Keratinocyte (primary cell): Measurements from ENCODE around the gene MFSD11. TPM values are rescaled to one million over a fixed set of nuclear protein-coding genes. Genes with fewer than 3 reads are reported as not detected.

ENCODE experiments used
- DNase-seq: peaks from one replicate; pipeline ENCODE4 v3.0.0-alpha.2; 2011; ENCODE audit warnings: low read depth, missing footprints, low spot score
- FAIRE-seq: peaks from 2 replicates; lab custom pipeline; 2011; peaks lifted over from hg19 to GRCh38; lab: Jason Lieb, UNC
- H2AFZ ChIP-seq: 2 replicates; pipeline ENCODE4 v1.6.0; 2012; ENCODE audit warnings: low read length, control low read depth, inconsistent platforms; ENCODE audit not compliant: control insufficient read depth
- H3K27ac ChIP-seq: 2 replicates; pipeline ENCODE4 v1.5.1; 2011; ENCODE audit warnings: low read length; ENCODE audit not compliant: control insufficient read depth, insufficient read depth
- H3K27me3 ChIP-seq: 3 replicates; pipeline ENCODE4 v1.6.0; 2011; ENCODE audit warnings: low read length; ENCODE audit not compliant: control insufficient read depth, insufficient read depth; ENCODE audit errors: extremely low read depth
- H3K36me3 ChIP-seq, 2 experiments: 2 replicates in 1 of 2; 3 replicates in 1 of 2; pipeline ENCODE4 v1.5.1; 2011; ENCODE audit warnings: low read length in 2 of 2, mild to moderate bottlenecking in 1 of 2; ENCODE audit not compliant: control insufficient read depth in 2 of 2, insufficient read depth in 2 of 2; ENCODE audit errors: extremely low read depth in 1 of 2
- H3K4me1 ChIP-seq: 3 replicates; pipeline ENCODE4 v1.5.1; 2011; ENCODE audit warnings: low read length; ENCODE audit not compliant: control insufficient read depth, insufficient read depth; ENCODE audit errors: extremely low read depth
- H3K4me2 ChIP-seq: 3 replicates; pipeline ENCODE4 v1.6.0; 2011; ENCODE audit warnings: low read depth, low read length; ENCODE audit not compliant: control insufficient read depth, insufficient read depth; ENCODE audit errors: extremely low read depth
- H3K4me3 ChIP-seq, 3 experiments: fragments of 200-600 bp in 1 of 3; sonication (generic) in 1 of 3; 2 replicates in 2 of 3; 3 replicates in 1 of 3; pipeline ENCODE4 v1.5.1; 2011 to 2016; ENCODE audit warnings: low read length in 3 of 3, mild to moderate bottlenecking in 3 of 3, control low read depth in 2 of 3, inconsistent platforms in 1 of 3, low read depth in 1 of 3, mixed read lengths in 1 of 3, mixed run types in 1 of 3, moderate library complexity in 1 of 3; ENCODE audit not compliant: control insufficient read depth in 2 of 3, insufficient read depth in 2 of 3; ENCODE audit errors: extremely low read depth in 1 of 3
- H3K79me2 ChIP-seq: 2 replicates; pipeline ENCODE4 v1.6.0; 2012; ENCODE audit warnings: low read length; ENCODE audit not compliant: control insufficient read depth, insufficient read depth
- H3K9ac ChIP-seq: 3 replicates; pipeline ENCODE4 v1.6.0; 2011; ENCODE audit warnings: low read length; ENCODE audit not compliant: control insufficient read depth, insufficient read depth; ENCODE audit errors: extremely low read depth
- H3K9me1 ChIP-seq: 3 replicates; pipeline ENCODE4 v1.6.0; 2011; ENCODE audit warnings: low read length; ENCODE audit not compliant: control insufficient read depth, insufficient read depth; ENCODE audit errors: extremely low read depth
- H3K9me3 ChIP-seq: 2 replicates; pipeline ENCODE4 v1.5.1; 2012; ENCODE audit warnings: low read depth, low read length; ENCODE audit not compliant: control insufficient read depth
- H4K20me1 ChIP-seq: 3 replicates; pipeline ENCODE4 v1.6.0; 2011; ENCODE audit warnings: low read length; ENCODE audit not compliant: control insufficient read depth, insufficient read depth; ENCODE audit errors: extremely low read depth
- EZH2 ChIP-seq: IDR thresholded peaks from one replicate; pipeline ENCODE4 v1.6.1; 2012; ENCODE audit warnings: inconsistent platforms, mild to moderate bottlenecking, low read length, moderate library complexity
- dilution Hi-C: fragments of 300-500 bp; cut with MboI; formaldehyde crosslinking; loops from one replicate; pipeline ENCODE4 v1.7.0; 2020; ENCODE audit warnings: low sequenced_read_pairs; ENCODE audit not compliant: extremely low pct_ligation_motif_present
- polyA plus RNA-seq, 5 experiments: library from polyadenylated mRNA; depleted of rRNA in 3 of 5; stranded (reverse) in 3 of 5; stranded (forward) in 1 of 5; unstranded in 1 of 5; fragments of >200 nt; gene quantifications; 1 replicate in 1 of 5; 2 replicates in 3 of 5; 3 replicates in 1 of 5; pipeline versions ENCODE4 v1.2.1 to v1.2.3, GENCODE V29; 2011 to 2012; ENCODE audit warnings: missing spikeins in 2 of 5, low read depth in 1 of 5, low replicate concordance in 1 of 5
- small RNA-seq, 3 experiments: library from RNA; depleted of rRNA; stranded (forward); fragments of <200 nt; gene quantifications; one replicate each; pipeline ENCODE3, GENCODE V24; 2012; ENCODE audit warnings: low read depth in 3 of 3, low replicate concordance in 1 of 3; ENCODE audit not compliant: insufficient read length in 3 of 3
- TF ChIP-seq, protein P1 (sequence below), 3 experiments: IDR thresholded peaks in 1 of 3; conservative IDR thresholded peaks in 1 of 3; optimal IDR thresholded peaks in 1 of 3; 2 replicates in 2 of 3; 3 replicates in 1 of 3; pipeline versions ENCODE3 to v1.5.1; 2011; ENCODE audit warnings: low read length in 3 of 3, mild to moderate bottlenecking in 3 of 3, moderate library complexity in 2 of 3, control low read depth in 1 of 3, inconsistent platforms in 1 of 3; ENCODE audit not compliant: insufficient read depth in 2 of 3; ENCODE audit errors: extremely low read depth in 1 of 3

MFSD11 gene
- polyA plus RNA-seq, 1 donor (not counting 4 experiments of a cell fraction or from before 2014, with no cell fraction given) = 14.6 TPM

DNA sequence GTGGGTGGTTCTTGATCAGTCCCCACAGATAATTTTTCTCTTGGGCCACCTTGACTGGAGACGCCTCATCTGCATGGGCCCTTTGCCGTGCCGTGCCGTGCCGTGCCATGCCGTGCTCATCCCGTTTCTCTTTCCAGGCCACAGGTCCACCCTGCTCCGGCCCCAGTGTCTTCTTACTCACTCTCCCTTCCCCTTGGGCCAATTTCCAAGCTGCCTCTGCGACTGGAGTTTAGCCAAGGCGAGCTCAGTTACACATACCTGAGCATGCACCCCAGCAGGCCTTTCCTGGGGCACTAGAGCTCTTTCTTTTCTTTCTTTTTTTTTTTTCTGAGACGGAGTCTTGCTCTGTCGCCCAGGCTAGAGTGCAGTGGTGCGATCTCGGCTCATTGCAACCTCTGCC is 89.8 kb downstream of the MFSD11 start:
- no peak overlapping the region for H3K9ac ChIP-seq
- DNase-seq = no peak
- dilution Hi-C loops = no loop called here
- H3K4me1 ChIP-seq = no peaks in the 10 kb centered on the region
- H3K9me3 ChIP-seq = no peaks in the 10 kb centered on the region
- H3K4me3 ChIP-seq = no peak overlapping the region
- no peaks in the 10 kb centered on the region for H3K79me2 ChIP-seq
- H3K27ac ChIP-seq = no peak overlapping the region
- no peak overlapping the region for H3K4me2 ChIP-seq
- no peak overlapping the region for H2AFZ ChIP-seq
- peaks cover 6% of the 10 kb centered on the region for H3K27me3 ChIP-seq
- TF ChIP-seq, protein P1, sequence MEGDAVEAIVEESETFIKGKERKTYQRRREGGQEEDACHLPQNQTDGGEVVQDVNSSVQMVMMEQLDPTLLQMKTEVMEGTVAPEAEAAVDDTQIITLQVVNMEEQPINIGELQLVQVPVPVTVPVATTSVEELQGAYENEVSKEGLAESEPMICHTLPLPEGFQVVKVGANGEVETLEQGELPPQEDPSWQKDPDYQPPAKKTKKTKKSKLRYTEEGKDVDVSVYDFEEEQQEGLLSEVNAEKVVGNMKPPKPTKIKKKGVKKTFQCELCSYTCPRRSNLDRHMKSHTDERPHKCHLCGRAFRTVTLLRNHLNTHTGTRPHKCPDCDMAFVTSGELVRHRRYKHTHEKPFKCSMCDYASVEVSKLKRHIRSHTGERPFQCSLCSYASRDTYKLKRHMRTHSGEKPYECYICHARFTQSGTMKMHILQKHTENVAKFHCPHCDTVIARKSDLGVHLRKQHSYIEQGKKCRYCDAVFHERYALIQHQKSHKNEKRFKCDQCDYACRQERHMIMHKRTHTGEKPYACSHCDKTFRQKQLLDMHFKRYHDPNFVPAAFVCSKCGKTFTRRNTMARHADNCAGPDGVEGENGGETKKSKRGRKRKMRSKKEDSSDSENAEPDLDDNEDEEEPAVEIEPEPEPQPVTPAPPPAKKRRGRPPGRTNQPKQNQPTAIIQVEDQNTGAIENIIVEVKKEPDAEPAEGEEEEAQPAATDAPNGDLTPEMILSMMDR (optimal IDR thresholded peaks at IDR 0.05 in 1 of 3, IDR thresholded peaks at IDR 0.05 in 1 of 3, conservative IDR thresholded peaks at IDR 0.05 in 1 of 3; ENCODE audit: extremely low read depth in 1 of 3, insufficient read depth in 2 of 3, low read length in 3 of 3) = no peak
- TF ChIP-seq EZH2 = no peak
- H3K9me1 ChIP-seq = no peaks in the 10 kb centered on the region
- FAIRE-seq = no peak
- no peaks in the 10 kb centered on the region for H3K36me3 ChIP-seq
- no peaks in the 10 kb centered on the region for H4K20me1 ChIP-seq

Small RNA genes lying within 50 kb of the gene (small RNA-seq; reads per million reads assigned to genes)
- gene AC005837.3 (0 reads per million in 3 experiments), gene RF02271 (0 reads per million in 3 experiments), gene RNU6-97P (0 to 0.25 (median 0) reads per million in 3 experiments), gene RNY4P36 (0 to 0.33 (median 0) reads per million in 3 experiments)

Other genes with a start within 250 kb of the MFSD11 start
- 14.9 to 22.6 TPM (median 20.6 TPM) in 3 replicates for gene RHBDF2, start 236.7 kb upstream of the MFSD11 start, polyA plus RNA-seq
- 10.3 to 26.1 TPM (median 15.3 TPM) in 3 replicates for gene CYGB, start 200.4 kb upstream of the MFSD11 start, polyA plus RNA-seq
- 0.65 to 1.7 TPM (median 1.2 TPM) in 3 replicates for gene PRCD, start 198.1 kb upstream of the MFSD11 start, polyA plus RNA-seq
- 38.7 to 63.2 TPM (median 45.8 TPM) in 3 replicates for gene ST6GALNAC2, start 152.3 kb upstream of the MFSD11 start, polyA plus RNA-seq
- gene ST6GALNAC1, start 94.4 kb upstream of the MFSD11 start, polyA plus RNA-seq = 0.28 to 0.84 TPM (median 0.46 TPM) in 3 replicates
- gene MXRA7, start 27.2 kb upstream of the MFSD11 start, polyA plus RNA-seq = 113 to 118 TPM (median 114 TPM) in 3 replicates
- 11.0 to 14.6 TPM (median 12.0 TPM) in 3 replicates for gene JMJD6, start 11.5 kb upstream of the MFSD11 start, polyA plus RNA-seq
- 32.3 to 48.3 TPM (median 37.6 TPM) in 3 replicates for gene METTL23, start 11.3 kb upstream of the MFSD11 start, polyA plus RNA-seq
- 161 to 249 TPM (median 197 TPM) in 3 replicates for gene SRSF2, start 788 bp upstream of the MFSD11 start, polyA plus RNA-seq
- 0.29 to 0.62 TPM (median 0.31 TPM) in 3 replicates for gene MGAT5B, start 130.3 kb downstream of the MFSD11 start, polyA plus RNA-seq